GM12878 (cell line): ENCODE data around the gene TRIM38. TPM values are rescaled to one million over a fixed set of nuclear protein-coding genes. Genes with fewer than 3 reads are reported as not detected.
A peak's percentile ranks its signal among the peaks of the same experiment; 100 is the strongest.

Source experiments
- ATF7 ChIP-seq: fragments of 450-650 bp; IDR thresholded peaks from 2 replicates; pipeline ENCODE4 v1.6.1; 2016; ENCODE audit warnings: low read depth, mild to moderate bottlenecking
- CBFB ChIP-seq: IDR thresholded peaks from 2 replicates; pipeline ENCODE4 v1.6.1; 2016; ENCODE audit warnings: antibody characterized with exemption, low read depth
- CHD1 ChIP-seq: IDR thresholded peaks from 2 replicates; pipeline ENCODE4 v1.6.1; 2012; ENCODE audit warnings: low read depth, low read length, improper control_type of control experiment
- DPF2 ChIP-seq: fragments of 450-650 bp; IDR thresholded peaks from 2 replicates; pipeline ENCODE4 v1.6.1; 2017; ENCODE audit warnings: mild to moderate bottlenecking
- HDAC2 ChIP-seq: fragments of 200-600 bp; sonication (generic); IDR thresholded peaks from 2 replicates; pipeline ENCODE4 v1.6.1; 2017
- IKZF2 ChIP-seq, 2 experiments: fragments of 450-650 bp; IDR thresholded peaks; 2 replicates each; pipeline ENCODE4 v1.6.1; 2017; ENCODE audit warnings: mild to moderate bottlenecking in 2 of 2, moderate library complexity in 2 of 2
- POLR2AphosphoS5 ChIP-seq: IDR thresholded peaks from 2 replicates; pipeline ENCODE4 v1.6.1; 2011; ENCODE audit warnings: mild to moderate bottlenecking, low read length, inconsistent platforms
- RBBP5 ChIP-seq: fragments of 200-600 bp; sonication (generic); conservative IDR thresholded peaks from 2 replicates; pipeline ENCODE4 v1.6.1; 2016
- RFX5 ChIP-seq: IDR thresholded peaks from 2 replicates; pipeline ENCODE4 v1.6.1; 2011; ENCODE audit warnings: low read depth, low read length, improper control_type of control experiment
- SMAD5 ChIP-seq: IDR thresholded peaks from 2 replicates; pipeline ENCODE4 v1.6.1; 2016; ENCODE audit warnings: antibody characterized with exemption, low read depth
- SUPT20H ChIP-seq: IDR thresholded peaks from 2 replicates; pipeline ENCODE4 v1.6.1; 2011; ENCODE audit warnings: low read depth, mild to moderate bottlenecking, low read length, moderate library complexity, borderline replicate concordance; ENCODE audit not compliant: control insufficient read depth
- TCF3 ChIP-seq: IDR thresholded peaks from 2 replicates; pipeline ENCODE4 v1.6.1; 2012; ENCODE audit warnings: low read depth, mild to moderate bottlenecking, low read length, borderline replicate concordance; ENCODE audit not compliant: insufficient read depth
- polyA plus RNA-seq, 11 experiments: library from polyadenylated mRNA; depleted of rRNA in 4 of 11; unstranded in 6 of 11; stranded (reverse) in 5 of 11; fragments of >200 nt; fragmentation: Nextera tagmentation in 4 of 11; fragmentation: Illumina TruSeq in 1 of 11; extraction: Ambion mirVana in 4 of 11; extraction: Trizol in 1 of 11; gene quantifications; 1 replicate in 1 of 11; 2 replicates in 10 of 11; pipeline versions ENCODE4 v1.2.1 to v1.2.3, GENCODE V29; 2011 to 2016; ENCODE audit warnings: inconsistent platforms in 2 of 11, missing spikeins in 2 of 11, low read depth in 1 of 11
- total RNA-seq, 4 experiments: library from RNA; depleted of rRNA in 3 of 4; stranded (reverse); fragments of >200 nt in 3 of 4; fragmentation: Illumina TruSeq in 1 of 4; extraction: Trizol in 1 of 4; gene quantifications; 2 replicates each; pipeline versions ENCODE4 v1.2.1 to v1.2.3, GENCODE V29; 2013 to 2021
- TF ChIP-seq, protein P1 (sequence below): fragments of 450-650 bp; IDR thresholded peaks from 2 replicates; pipeline ENCODE4 v1.6.1; 2017; ENCODE audit warnings: antibody characterized with exemption, mild to moderate bottlenecking, moderate library complexity
- TF ChIP-seq, protein P2 (sequence below): fragments of 450-650 bp; IDR thresholded peaks from 2 replicates; pipeline ENCODE4 v1.6.1; 2016; ENCODE audit warnings: mild to moderate bottlenecking
- TF ChIP-seq, protein P3 (sequence below): fragments of 450-650 bp; conservative IDR thresholded peaks from 2 replicates; pipeline ENCODE4 v1.6.1; 2017; ENCODE audit warnings: mild to moderate bottlenecking, moderate library complexity
- TF ChIP-seq, protein P4 (sequence below): IDR thresholded peaks from 2 replicates; pipeline ENCODE4 v1.6.1; 2012; ENCODE audit warnings: low read depth, low read length, improper control_type of control experiment
- TF ChIP-seq, protein P5 (sequence below): IDR thresholded peaks from 2 replicates; pipeline ENCODE4 v1.6.1; 2012; ENCODE audit warnings: low read depth, low read length, improper control_type of control experiment
- TF ChIP-seq, protein P6 (sequence below), 3 experiments: IDR thresholded peaks in 2 of 3; conservative IDR thresholded peaks in 1 of 3; 2 replicates each; pipeline ENCODE4 v1.5.1; 2011; ENCODE audit warnings: low read depth in 3 of 3, low read length in 3 of 3, mild to moderate bottlenecking in 3 of 3, control low read depth in 2 of 3, moderate library complexity in 2 of 3, inconsistent platforms in 1 of 3, mixed read lengths in 1 of 3; ENCODE audit not compliant: control insufficient read depth in 2 of 3, insufficient read depth in 1 of 3; ENCODE audit errors: extremely low read depth in 1 of 3
- TF ChIP-seq, protein P7 (sequence below): IDR thresholded peaks from 2 replicates; pipeline ENCODE4 v1.6.1; 2012; ENCODE audit warnings: low read depth, low read length, improper control_type of control experiment

Gene TRIM38
- total and polyA plus RNA-seq, 10 of the 15 experiments (the other 5 are each of a cell fraction or from before 2014, with no cell fraction given) = 4.5 to 14.7 (median 11.1) TPM

DNA sequence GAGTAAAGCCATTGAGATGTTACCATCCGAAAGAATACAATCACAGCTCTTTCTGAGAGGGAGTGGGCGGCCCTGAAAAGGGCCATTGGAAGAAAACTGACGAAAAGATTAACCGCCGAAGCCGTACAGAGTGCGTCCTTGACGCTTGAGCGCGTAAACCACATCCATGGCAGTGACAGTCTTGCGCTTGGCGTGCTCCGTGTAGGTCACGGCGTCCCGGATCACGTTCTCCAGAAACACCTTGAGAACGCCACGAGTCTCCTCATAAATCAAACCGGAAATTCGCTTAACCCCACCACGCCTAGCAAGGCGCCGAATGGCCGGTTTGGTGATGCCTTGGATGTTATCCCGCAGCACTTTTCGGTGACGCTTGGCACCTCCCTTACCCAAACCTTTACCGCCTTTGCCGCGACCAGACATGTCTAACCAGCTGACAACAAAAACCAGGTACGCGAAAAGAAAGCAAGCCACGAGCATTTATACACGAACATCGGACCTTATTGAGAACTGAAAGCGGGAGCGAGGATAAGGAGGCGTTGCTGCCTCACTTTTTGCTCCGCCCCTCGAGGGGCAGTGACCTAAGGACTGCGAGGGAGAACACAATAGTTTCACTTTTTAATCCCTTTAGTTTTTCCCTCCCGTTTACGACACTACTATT, 64.4 kb downstream of the TRIM38 start (continued):
- TF ChIP-seq IKZF2 (IDR thresholded peaks at IDR 0.05) (peak; percentile 99 to 100), RFX5 (no peak), HDAC2 (no peak; the same call in 1 of the 2 replicates), SUPT20H (no peak), RBBP5 (no peak), DPF2 (no peak; the same call in none of the 2 replicates), CBFB (peak; percentile 97), POLR2AphosphoS5 (peak; percentile 99), TCF3 (peak; percentile 99), CHD1 (no peak; the same call in 1 of the 2 replicates), SMAD5 (peak; percentile 99), ATF7 (peak; percentile 68)
- TF ChIP-seq, protein P1, sequence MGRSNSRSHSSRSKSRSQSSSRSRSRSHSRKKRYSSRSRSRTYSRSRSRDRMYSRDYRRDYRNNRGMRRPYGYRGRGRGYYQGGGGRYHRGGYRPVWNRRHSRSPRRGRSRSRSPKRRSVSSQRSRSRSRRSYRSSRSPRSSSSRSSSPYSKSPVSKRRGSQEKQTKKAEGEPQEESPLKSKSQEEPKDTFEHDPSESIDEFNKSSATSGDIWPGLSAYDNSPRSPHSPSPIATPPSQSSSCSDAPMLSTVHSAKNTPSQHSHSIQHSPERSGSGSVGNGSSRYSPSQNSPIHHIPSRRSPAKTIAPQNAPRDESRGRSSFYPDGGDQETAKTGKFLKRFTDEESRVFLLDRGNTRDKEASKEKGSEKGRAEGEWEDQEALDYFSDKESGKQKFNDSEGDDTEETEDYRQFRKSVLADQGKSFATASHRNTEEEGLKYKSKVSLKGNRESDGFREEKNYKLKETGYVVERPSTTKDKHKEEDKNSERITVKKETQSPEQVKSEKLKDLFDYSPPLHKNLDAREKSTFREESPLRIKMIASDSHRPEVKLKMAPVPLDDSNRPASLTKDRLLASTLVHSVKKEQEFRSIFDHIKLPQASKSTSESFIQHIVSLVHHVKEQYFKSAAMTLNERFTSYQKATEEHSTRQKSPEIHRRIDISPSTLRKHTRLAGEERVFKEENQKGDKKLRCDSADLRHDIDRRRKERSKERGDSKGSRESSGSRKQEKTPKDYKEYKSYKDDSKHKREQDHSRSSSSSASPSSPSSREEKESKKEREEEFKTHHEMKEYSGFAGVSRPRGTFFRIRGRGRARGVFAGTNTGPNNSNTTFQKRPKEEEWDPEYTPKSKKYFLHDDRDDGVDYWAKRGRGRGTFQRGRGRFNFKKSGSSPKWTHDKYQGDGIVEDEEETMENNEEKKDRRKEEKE = peak; percentile 76; the same call in 1 of the 2 replicates
- TF ChIP-seq, protein P2, sequence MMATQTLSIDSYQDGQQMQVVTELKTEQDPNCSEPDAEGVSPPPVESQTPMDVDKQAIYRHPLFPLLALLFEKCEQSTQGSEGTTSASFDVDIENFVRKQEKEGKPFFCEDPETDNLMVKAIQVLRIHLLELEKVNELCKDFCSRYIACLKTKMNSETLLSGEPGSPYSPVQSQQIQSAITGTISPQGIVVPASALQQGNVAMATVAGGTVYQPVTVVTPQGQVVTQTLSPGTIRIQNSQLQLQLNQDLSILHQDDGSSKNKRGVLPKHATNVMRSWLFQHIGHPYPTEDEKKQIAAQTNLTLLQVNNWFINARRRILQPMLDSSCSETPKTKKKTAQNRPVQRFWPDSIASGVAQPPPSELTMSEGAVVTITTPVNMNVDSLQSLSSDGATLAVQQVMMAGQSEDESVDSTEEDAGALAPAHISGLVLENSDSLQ = 0 out of 2 replicates have a peak, but pooled peaks have one; percentile 34
- TF ChIP-seq, protein P3, sequence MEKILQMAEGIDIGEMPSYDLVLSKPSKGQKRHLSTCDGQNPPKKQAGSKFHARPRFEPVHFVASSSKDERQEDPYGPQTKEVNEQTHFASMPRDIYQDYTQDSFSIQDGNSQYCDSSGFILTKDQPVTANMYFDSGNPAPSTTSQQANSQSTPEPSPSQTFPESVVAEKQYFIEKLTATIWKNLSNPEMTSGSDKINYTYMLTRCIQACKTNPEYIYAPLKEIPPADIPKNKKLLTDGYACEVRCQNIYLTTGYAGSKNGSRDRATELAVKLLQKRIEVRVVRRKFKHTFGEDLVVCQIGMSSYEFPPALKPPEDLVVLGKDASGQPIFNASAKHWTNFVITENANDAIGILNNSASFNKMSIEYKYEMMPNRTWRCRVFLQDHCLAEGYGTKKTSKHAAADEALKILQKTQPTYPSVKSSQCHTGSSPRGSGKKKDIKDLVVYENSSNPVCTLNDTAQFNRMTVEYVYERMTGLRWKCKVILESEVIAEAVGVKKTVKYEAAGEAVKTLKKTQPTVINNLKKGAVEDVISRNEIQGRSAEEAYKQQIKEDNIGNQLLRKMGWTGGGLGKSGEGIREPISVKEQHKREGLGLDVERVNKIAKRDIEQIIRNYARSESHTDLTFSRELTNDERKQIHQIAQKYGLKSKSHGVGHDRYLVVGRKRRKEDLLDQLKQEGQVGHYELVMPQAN = peak; percentile 95
- TF ChIP-seq, protein P4, sequence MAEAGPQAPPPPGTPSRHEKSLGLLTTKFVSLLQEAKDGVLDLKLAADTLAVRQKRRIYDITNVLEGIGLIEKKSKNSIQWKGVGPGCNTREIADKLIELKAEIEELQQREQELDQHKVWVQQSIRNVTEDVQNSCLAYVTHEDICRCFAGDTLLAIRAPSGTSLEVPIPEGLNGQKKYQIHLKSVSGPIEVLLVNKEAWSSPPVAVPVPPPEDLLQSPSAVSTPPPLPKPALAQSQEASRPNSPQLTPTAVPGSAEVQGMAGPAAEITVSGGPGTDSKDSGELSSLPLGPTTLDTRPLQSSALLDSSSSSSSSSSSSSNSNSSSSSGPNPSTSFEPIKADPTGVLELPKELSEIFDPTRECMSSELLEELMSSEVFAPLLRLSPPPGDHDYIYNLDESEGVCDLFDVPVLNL = no peak
- TF ChIP-seq, protein P5, sequence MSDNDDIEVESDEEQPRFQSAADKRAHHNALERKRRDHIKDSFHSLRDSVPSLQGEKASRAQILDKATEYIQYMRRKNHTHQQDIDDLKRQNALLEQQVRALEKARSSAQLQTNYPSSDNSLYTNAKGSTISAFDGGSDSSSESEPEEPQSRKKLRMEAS = 0 out of 2 replicates have a peak, but pooled peaks have one; percentile 63
- TF ChIP-seq, protein P6, sequence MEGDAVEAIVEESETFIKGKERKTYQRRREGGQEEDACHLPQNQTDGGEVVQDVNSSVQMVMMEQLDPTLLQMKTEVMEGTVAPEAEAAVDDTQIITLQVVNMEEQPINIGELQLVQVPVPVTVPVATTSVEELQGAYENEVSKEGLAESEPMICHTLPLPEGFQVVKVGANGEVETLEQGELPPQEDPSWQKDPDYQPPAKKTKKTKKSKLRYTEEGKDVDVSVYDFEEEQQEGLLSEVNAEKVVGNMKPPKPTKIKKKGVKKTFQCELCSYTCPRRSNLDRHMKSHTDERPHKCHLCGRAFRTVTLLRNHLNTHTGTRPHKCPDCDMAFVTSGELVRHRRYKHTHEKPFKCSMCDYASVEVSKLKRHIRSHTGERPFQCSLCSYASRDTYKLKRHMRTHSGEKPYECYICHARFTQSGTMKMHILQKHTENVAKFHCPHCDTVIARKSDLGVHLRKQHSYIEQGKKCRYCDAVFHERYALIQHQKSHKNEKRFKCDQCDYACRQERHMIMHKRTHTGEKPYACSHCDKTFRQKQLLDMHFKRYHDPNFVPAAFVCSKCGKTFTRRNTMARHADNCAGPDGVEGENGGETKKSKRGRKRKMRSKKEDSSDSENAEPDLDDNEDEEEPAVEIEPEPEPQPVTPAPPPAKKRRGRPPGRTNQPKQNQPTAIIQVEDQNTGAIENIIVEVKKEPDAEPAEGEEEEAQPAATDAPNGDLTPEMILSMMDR (IDR thresholded peaks at IDR 0.05 in 2 of 3, conservative IDR thresholded peaks at IDR 0.05 in 1 of 3; ENCODE audit: control insufficient read depth in 2 of 3, extremely low read depth in 1 of 3, insufficient read depth in 1 of 3, low read depth in 3 of 3, low read length in 3 of 3) = no peak
- TF ChIP-seq, protein P7, sequence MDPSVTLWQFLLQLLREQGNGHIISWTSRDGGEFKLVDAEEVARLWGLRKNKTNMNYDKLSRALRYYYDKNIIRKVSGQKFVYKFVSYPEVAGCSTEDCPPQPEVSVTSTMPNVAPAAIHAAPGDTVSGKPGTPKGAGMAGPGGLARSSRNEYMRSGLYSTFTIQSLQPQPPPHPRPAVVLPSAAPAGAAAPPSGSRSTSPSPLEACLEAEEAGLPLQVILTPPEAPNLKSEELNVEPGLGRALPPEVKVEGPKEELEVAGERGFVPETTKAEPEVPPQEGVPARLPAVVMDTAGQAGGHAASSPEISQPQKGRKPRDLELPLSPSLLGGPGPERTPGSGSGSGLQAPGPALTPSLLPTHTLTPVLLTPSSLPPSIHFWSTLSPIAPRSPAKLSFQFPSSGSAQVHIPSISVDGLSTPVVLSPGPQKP = peak; percentile 82
